Astrocyte (in vitro differentiated cells and primary cell): ENCODE data around the gene PLEKHA6. TPM values are rescaled to one million over a fixed set of nuclear protein-coding genes. Genes with fewer than 3 reads are reported as not detected.

Experiments
- DNase-seq: peaks from one replicate; pipeline ENCODE4 v3.0.0-alpha.2; 2010; ENCODE audit warnings: low read depth
- FAIRE-seq: peaks from 2 replicates; lab custom pipeline; 2011; peaks lifted over from hg19 to GRCh38; lab: Jason Lieb, UNC
- H2AFZ ChIP-seq: 2 replicates; pipeline ENCODE4 v1.6.0; 2012; ENCODE audit warnings: low read depth, low read length, inconsistent platforms
- H3K27ac ChIP-seq: 2 replicates; pipeline ENCODE4 v1.5.1; 2011; ENCODE audit warnings: low read depth, low read length, inconsistent platforms
- H3K27me3 ChIP-seq: 2 replicates; pipeline ENCODE4 v1.6.0; 2011; ENCODE audit warnings: low read length, inconsistent platforms; ENCODE audit not compliant: insufficient read depth
- H3K36me3 ChIP-seq: 2 replicates; pipeline ENCODE4 v1.5.1; 2011; ENCODE audit warnings: low read length, inconsistent platforms; ENCODE audit not compliant: insufficient read depth
- H3K4me1 ChIP-seq: 2 replicates; pipeline ENCODE4 v1.5.1; 2011; ENCODE audit warnings: low read length, inconsistent platforms; ENCODE audit not compliant: insufficient read depth
- H3K4me2 ChIP-seq: 2 replicates; pipeline ENCODE4 v1.6.0; 2012; ENCODE audit warnings: low read length, inconsistent platforms
- H3K4me3 ChIP-seq: 2 replicates; pipeline ENCODE4 v1.5.1; 2011; ENCODE audit warnings: low read depth, mild to moderate bottlenecking, low read length, inconsistent platforms; ENCODE audit not compliant: insufficient read depth
- H3K79me2 ChIP-seq: 2 replicates; pipeline ENCODE4 v1.6.0; 2012; ENCODE audit warnings: mild to moderate bottlenecking, low read length, inconsistent platforms; ENCODE audit not compliant: insufficient read depth
- H3K9ac ChIP-seq: 2 replicates; pipeline ENCODE4 v1.6.0; 2012; ENCODE audit warnings: mild to moderate bottlenecking, low read length, inconsistent platforms
- H3K9me3 ChIP-seq: 2 replicates; pipeline ENCODE4 v1.5.1; 2012; ENCODE audit warnings: low read depth, mild to moderate bottlenecking, low read length, inconsistent platforms; ENCODE audit not compliant: insufficient read depth
- H4K20me1 ChIP-seq: 2 replicates; pipeline ENCODE4 v1.6.0; 2012; ENCODE audit warnings: low read length, inconsistent platforms; ENCODE audit not compliant: insufficient read depth
- H3K27ac Mint-ChIP-seq: one replicate; pipeline ENCODE4 v1.8.0; 2021; ENCODE audit warnings: mild to moderate bottlenecking, mixed read lengths; ENCODE audit not compliant: unreplicated experiment
- H3K27me3 Mint-ChIP-seq: one replicate; pipeline ENCODE4 v1.8.0; 2021; ENCODE audit warnings: low read depth, mixed read lengths; ENCODE audit not compliant: unreplicated experiment
- H3K36me3 Mint-ChIP-seq: one replicate; pipeline ENCODE4 v1.8.0; 2021; ENCODE audit warnings: low read depth, mixed read lengths; ENCODE audit not compliant: unreplicated experiment
- H3K4me1 Mint-ChIP-seq: one replicate; pipeline ENCODE4 v1.8.0; 2021; ENCODE audit warnings: low read depth, mixed read lengths; ENCODE audit not compliant: unreplicated experiment
- H3K4me3 Mint-ChIP-seq: one replicate; pipeline ENCODE4 v1.8.0; 2021; ENCODE audit warnings: mild to moderate bottlenecking, moderate library complexity, mixed read lengths; ENCODE audit not compliant: unreplicated experiment
- H3K9me3 Mint-ChIP-seq: one replicate; pipeline ENCODE4 v1.8.0; 2021; ENCODE audit warnings: mild to moderate bottlenecking, mixed read lengths; ENCODE audit not compliant: unreplicated experiment
- CTCF ChIP-seq: IDR thresholded peaks from 2 replicates; pipeline ENCODE4 v1.5.1; 2011; ENCODE audit warnings: low read depth, mild to moderate bottlenecking, inconsistent platforms, low read length, moderate library complexity; ENCODE audit not compliant: insufficient read depth
- EZH2 ChIP-seq: IDR thresholded peaks from 2 replicates; pipeline ENCODE4 v1.6.1; 2012; ENCODE audit warnings: mild to moderate bottlenecking, low read length, inconsistent platforms; ENCODE audit not compliant: insufficient read depth
- total RNA-seq: library from RNA; stranded (reverse); gene quantifications from 2 replicates; pipeline ENCODE4 v1.2.1, GENCODE V29; 2021

Gene PLEKHA6
- total RNA-seq, 1 donor from 2014 or later = 1.5 TPM

- DNase-seq = no peak
- Histone ChIP-seq H3K9me3 (no peaks in the 10 kb centered on the region), H3K79me2 (no peaks in the 10 kb centered on the region), H4K20me1 (no peaks in the 10 kb centered on the region), H3K4me2 (no peak overlapping the region), H3K27me3 (no peaks in the 10 kb centered on the region), H3K4me1 (peaks cover 8% of the 10 kb centered on the region), H3K9ac (no peak overlapping the region), H3K36me3 (no peaks in the 10 kb centered on the region), H3K4me3 (no peak overlapping the region), H2AFZ (no peak overlapping the region), H3K27ac (no peak overlapping the region)
- Mint-ChIP-seq H3K27me3 (peaks cover 14% of the 10 kb centered on the region), H3K4me1 (no peaks in the 10 kb centered on the region), H3K36me3 (no peaks in the 10 kb centered on the region), H3K4me3 (no peak overlapping the region), H3K9me3 (peaks cover 2% of the 10 kb centered on the region), H3K27ac (peak overlapping the region; percentile 8)
- FAIRE-seq = no peak
- TF ChIP-seq EZH2 (no peak), CTCF (no peak)
Observed at GRCh38 chr1:204227996-204228785, 131.5 kb downstream of the PLEKHA6 start.

- Mint-ChIP-seq H3K9me3 (peaks cover 2% of the 10 kb centered on the region), H3K4me1 (no peaks in the 10 kb centered on the region)
- TF ChIP-seq CTCF = no peak
- TF ChIP-seq EZH2 = no peak
Observed at GRCh38 chr1:204227351-204227750, 132.4 kb downstream of the PLEKHA6 start.

More at GRCh38 chr1:204227351-204227750, 132.4 kb downstream of the PLEKHA6 start:
- Histone ChIP-seq H3K27me3 (no peaks in the 10 kb centered on the region), H3K4me1 (peaks cover 8% of the 10 kb centered on the region), H4K20me1 (no peaks in the 10 kb centered on the region), H3K4me3 (no peak overlapping the region), H3K4me2 (no peak overlapping the region), H3K9me3 (no peaks in the 10 kb centered on the region), H3K79me2 (no peaks in the 10 kb centered on the region), H3K27ac (no peak overlapping the region), H3K9ac (no peak overlapping the region), H3K36me3 (no peaks in the 10 kb centered on the region), H2AFZ (no peak overlapping the region)
- H3K36me3 Mint-ChIP-seq = no peaks in the 10 kb centered on the region
- no peak overlapping the region for H3K27ac Mint-ChIP-seq
- peaks cover 20% of the 10 kb centered on the region for H3K27me3 Mint-ChIP-seq
- DNase-seq (no peak), FAIRE-seq (peak; percentile 47)
- no peak overlapping the region for H3K4me3 Mint-ChIP-seq
